ENCODE data around the gene CCDC92.

The CCDC92 gene

GRCh38 chr12:124017064-124017463 lies 44.4 kb upstream of the CCDC92 start:
- Histone ChIP-seq H3K36me3 (ENCODE audit: control insufficient read depth in 4 of 4, insufficient read depth in 4 of 4, low read length in 3 of 4) (peaks cover 5 to 22% (median 14%) of the 10 kb centered on the region in 4 experiments), H3K27me3 (replicated peaks in 2 of 5; ENCODE audit: control insufficient read depth in 4 of 5, insufficient read depth in 5 of 5, low read length in 4 of 5) (no peaks in the 10 kb centered on the region), H3K27ac (ENCODE audit: insufficient read depth in 1 of 2, low read depth in 1 of 2, low read length in 2 of 2, poor library complexity in 1 of 2, severe bottlenecking in 2 of 2) (no peak overlapping the region), H3K4me3 (ENCODE audit: control insufficient read depth in 1 of 7, extremely low read depth in 1 of 7, insufficient read depth in 4 of 7, low read depth in 2 of 7, low read length in 6 of 7) (no peak overlapping the region), H3K9me3 (ENCODE audit: control extremely low read depth in 1 of 5, control insufficient read depth in 4 of 5, insufficient read depth in 2 of 5, low read depth in 1 of 5, low read length in 4 of 5) (no peaks in the 10 kb centered on the region), H3K4me1 (ENCODE audit: control extremely low read depth in 1 of 4, control insufficient read depth in 4 of 4, insufficient read depth in 4 of 4, low read length in 3 of 4) (peaks cover 0 to 4% (median 1%) of the 10 kb centered on the region in 4 experiments)
- CTCF ChIA-PET, result interaction anchor here (0.6 kb wide), 1 partner anchor 247 kb away, joined by 3 read pairs; no protein-coding TSS in a partner anchor
- WGBS (ENCODE audit: insufficient coverage), result 100% methylated on average over 1 of the region's 2 CpGs
- DNase-seq, result no peak
- POLR2A ChIA-PET, result no interaction called here

DNA sequence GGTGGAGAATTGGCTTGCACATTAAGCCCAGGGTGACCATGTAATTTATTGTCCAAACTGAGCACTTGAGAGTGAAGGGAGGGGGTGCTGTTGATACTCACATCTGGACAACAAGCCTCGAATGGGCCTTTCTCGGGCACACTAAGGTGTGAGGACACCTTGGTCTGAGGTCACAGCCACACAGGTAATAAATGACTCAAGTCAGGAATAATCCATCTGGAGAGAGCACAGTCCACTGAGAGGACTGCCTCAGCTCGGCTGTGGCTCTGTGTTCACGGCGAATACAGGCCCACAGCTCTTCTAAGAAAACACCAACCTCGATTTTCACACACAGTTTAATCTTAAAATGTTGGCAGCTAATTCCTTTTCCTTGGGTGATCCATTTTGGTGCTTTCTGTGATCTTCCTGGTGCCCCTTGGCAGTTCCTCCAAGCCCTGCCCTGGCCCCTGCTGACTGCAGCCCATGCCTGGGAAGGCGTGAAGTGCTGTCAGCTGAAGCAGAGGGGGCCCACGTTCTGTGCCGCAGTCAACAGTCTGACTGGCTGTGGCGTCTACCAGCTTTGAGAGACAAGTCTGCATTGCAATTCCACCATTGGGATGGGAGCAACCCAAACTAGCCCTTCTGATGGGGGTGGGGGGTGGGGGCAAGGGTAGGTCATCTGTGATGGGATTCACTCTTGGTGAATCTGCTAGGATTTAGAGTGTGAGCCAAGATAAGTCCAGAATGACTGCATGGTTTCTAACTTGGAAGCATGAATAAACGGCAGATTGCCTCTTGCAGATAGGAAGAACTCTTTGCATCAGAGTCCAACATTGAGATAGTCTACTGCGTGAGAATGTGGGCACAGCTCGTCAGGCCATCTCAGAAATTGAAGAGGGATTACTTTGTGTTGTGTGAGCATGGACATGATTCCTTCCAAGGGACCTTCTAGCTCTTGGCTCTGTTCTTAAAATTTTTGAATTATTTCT lies 43.1 kb upstream of the CCDC92 start:
- Histone ChIP-seq H3K9me3 (ENCODE audit: control extremely low read depth in 1 of 5, control insufficient read depth in 4 of 5, insufficient read depth in 2 of 5, low read depth in 1 of 5, low read length in 4 of 5) (no peaks in the 10 kb centered on the region), H3K4me1 (ENCODE audit: control extremely low read depth in 1 of 4, control insufficient read depth in 4 of 4, insufficient read depth in 4 of 4, low read length in 3 of 4) (peaks cover 0 to 4% (median 1%) of the 10 kb centered on the region in 4 experiments), H3K4me3 (ENCODE audit: control insufficient read depth in 1 of 7, extremely low read depth in 1 of 7, insufficient read depth in 4 of 7, low read depth in 2 of 7, low read length in 6 of 7) (no peak overlapping the region), H3K27ac (ENCODE audit: insufficient read depth in 1 of 2, low read depth in 1 of 2, low read length in 2 of 2, poor library complexity in 1 of 2, severe bottlenecking in 2 of 2) (no peak overlapping the region), H3K36me3 (ENCODE audit: control insufficient read depth in 4 of 4, insufficient read depth in 4 of 4, low read length in 3 of 4) (peaks cover 8 to 30% (median 25%) of the 10 kb centered on the region in 4 experiments), H3K27me3 (replicated peaks in 2 of 5; ENCODE audit: control insufficient read depth in 4 of 5, insufficient read depth in 5 of 5, low read length in 4 of 5) (no peaks in the 10 kb centered on the region)
- POLR2A ChIA-PET, result interaction anchor here (0.6 kb wide), 1 partner anchor 8 kb away, joined by 4 read pairs; no protein-coding TSS in a partner anchor
- DNase-seq, result no peak
- over 99% methylated on average over 11 of the region's 13 CpGs for WGBS (ENCODE audit: insufficient coverage)
- CTCF ChIA-PET, result interaction anchor here (0.6 to 1.9 kb wide), 8 partner anchors 10 to 28 kb away, joined by 3 to 8 read pairs (median 4); no protein-coding TSS in a partner anchor

GRCh38 chr12:124013073-124013472 lies 40.4 kb upstream of the CCDC92 start:
- peaks cover 14 to 34% (median 27%) of the 10 kb centered on the region in 4 experiments for H3K36me3 ChIP-seq (ENCODE audit: control insufficient read depth in 4 of 4, insufficient read depth in 4 of 4, low read length in 3 of 4)
- H3K27ac ChIP-seq (ENCODE audit: insufficient read depth in 1 of 2, low read depth in 1 of 2, low read length in 2 of 2, poor library complexity in 1 of 2, severe bottlenecking in 2 of 2), result no peak overlapping the region
- ChIA-PET CTCF (interaction anchor here (0.9 to 1.5 kb wide), 5 partner anchors 10 to 24 kb away, joined by 3 to 4 read pairs (median 3); no protein-coding TSS in a partner anchor), POLR2A (no interaction called here)
- no peak overlapping the region for H3K4me3 ChIP-seq (ENCODE audit: control insufficient read depth in 1 of 7, extremely low read depth in 1 of 7, insufficient read depth in 4 of 7, low read depth in 2 of 7, low read length in 6 of 7)
- 71% methylated on average over 7 of the region's 7 CpGs for WGBS (ENCODE audit: insufficient coverage)
- H3K27me3 ChIP-seq (replicated peaks in 2 of 5; ENCODE audit: control insufficient read depth in 4 of 5, insufficient read depth in 5 of 5, low read length in 4 of 5), result no peaks in the 10 kb centered on the region
- H3K9me3 ChIP-seq (ENCODE audit: control extremely low read depth in 1 of 5, control insufficient read depth in 4 of 5, insufficient read depth in 2 of 5, low read depth in 1 of 5, low read length in 4 of 5), result no peaks in the 10 kb centered on the region
- peaks cover 1 to 8% (median 3%) of the 10 kb centered on the region in 4 experiments for H3K4me1 ChIP-seq (ENCODE audit: control extremely low read depth in 1 of 4, control insufficient read depth in 4 of 4, insufficient read depth in 4 of 4, low read length in 3 of 4)
- no peak for DNase-seq

- WGBS (ENCODE audit: insufficient coverage), result 96% methylated on average over 7 of the region's 8 CpGs
- CTCF ChIA-PET, result interaction anchor here (0.7 to 1.6 kb wide), 3 partner anchors 11 to 28 kb away, joined by 3 to 5 read pairs (median 3); no protein-coding TSS in a partner anchor
- no peak for DNase-seq
Measured at GRCh38 chr12:124011435-124012115, 38.9 kb upstream of the CCDC92 start.

GRCh38 chr12:124010687-124011086 lies 38.1 kb upstream of the CCDC92 start:
- Histone ChIP-seq H3K27me3 (replicated peaks in 2 of 5; ENCODE audit: control insufficient read depth in 4 of 5, insufficient read depth in 5 of 5, low read length in 4 of 5) (no peaks in the 10 kb centered on the region), H3K27ac (ENCODE audit: insufficient read depth in 1 of 2, low read depth in 1 of 2, low read length in 2 of 2, poor library complexity in 1 of 2, severe bottlenecking in 2 of 2) (no peak overlapping the region), H3K4me3 (ENCODE audit: control insufficient read depth in 1 of 7, extremely low read depth in 1 of 7, insufficient read depth in 4 of 7, low read depth in 2 of 7, low read length in 6 of 7) (no peak overlapping the region), H3K36me3 (ENCODE audit: control insufficient read depth in 4 of 4, insufficient read depth in 4 of 4, low read length in 3 of 4) (peaks cover 14 to 39% (median 28%) of the 10 kb centered on the region in 4 experiments), H3K9me3 (ENCODE audit: control extremely low read depth in 1 of 5, control insufficient read depth in 4 of 5, insufficient read depth in 2 of 5, low read depth in 1 of 5, low read length in 4 of 5) (no peaks in the 10 kb centered on the region), H3K4me1 (ENCODE audit: control extremely low read depth in 1 of 4, control insufficient read depth in 4 of 4, insufficient read depth in 4 of 4, low read length in 3 of 4) (peaks cover 6 to 32% (median 25%) of the 10 kb centered on the region in 4 experiments)
- DNase-seq, result no peak
- CTCF ChIA-PET, result interaction anchor here (1.3 to 1.6 kb wide), 2 partner anchors 10 to 25 kb away, joined by 3 to 5 read pairs; no protein-coding TSS in a partner anchor
- POLR2A ChIA-PET, result no interaction called here
- WGBS (ENCODE audit: insufficient coverage), result 94% methylated on average over 3 of the region's 3 CpGs

More at GRCh38 chr12:124011435-124012115, 38.9 kb upstream of the CCDC92 start:
- Histone ChIP-seq H3K27ac (ENCODE audit: insufficient read depth in 1 of 2, low read depth in 1 of 2, low read length in 2 of 2, poor library complexity in 1 of 2, severe bottlenecking in 2 of 2) (peak overlapping the region in 1 of 2 experiments; percentile 17), H3K4me1 (ENCODE audit: control extremely low read depth in 1 of 4, control insufficient read depth in 4 of 4, insufficient read depth in 4 of 4, low read length in 3 of 4) (peaks cover 3 to 23% (median 17%) of the 10 kb centered on the region in 4 experiments), H3K4me3 (ENCODE audit: control insufficient read depth in 1 of 7, extremely low read depth in 1 of 7, insufficient read depth in 4 of 7, low read depth in 2 of 7, low read length in 6 of 7) (no peak overlapping the region), H3K36me3 (ENCODE audit: control insufficient read depth in 4 of 4, insufficient read depth in 4 of 4, low read length in 3 of 4) (peaks cover 14 to 39% (median 28%) of the 10 kb centered on the region in 4 experiments), H3K9me3 (ENCODE audit: control extremely low read depth in 1 of 5, control insufficient read depth in 4 of 5, insufficient read depth in 2 of 5, low read depth in 1 of 5, low read length in 4 of 5) (no peaks in the 10 kb centered on the region), H3K27me3 (replicated peaks in 2 of 5; ENCODE audit: control insufficient read depth in 4 of 5, insufficient read depth in 5 of 5, low read length in 4 of 5) (no peaks in the 10 kb centered on the region)
- POLR2A ChIA-PET, result no interaction called here

GRCh38 chr12:124009781-124010180 lies 37.1 kb upstream of the CCDC92 start:
- Histone ChIP-seq H3K27ac (ENCODE audit: insufficient read depth in 1 of 2, low read depth in 1 of 2, low read length in 2 of 2, poor library complexity in 1 of 2, severe bottlenecking in 2 of 2) (no peak overlapping the region), H3K27me3 (replicated peaks in 2 of 5; ENCODE audit: control insufficient read depth in 4 of 5, insufficient read depth in 5 of 5, low read length in 4 of 5) (no peaks in the 10 kb centered on the region), H3K36me3 (ENCODE audit: control insufficient read depth in 4 of 4, insufficient read depth in 4 of 4, low read length in 3 of 4) (peaks cover 14 to 39% (median 26%) of the 10 kb centered on the region in 4 experiments), H3K9me3 (ENCODE audit: control extremely low read depth in 1 of 5, control insufficient read depth in 4 of 5, insufficient read depth in 2 of 5, low read depth in 1 of 5, low read length in 4 of 5) (no peaks in the 10 kb centered on the region), H3K4me3 (ENCODE audit: control insufficient read depth in 1 of 7, extremely low read depth in 1 of 7, insufficient read depth in 4 of 7, low read depth in 2 of 7, low read length in 6 of 7) (no peak overlapping the region), H3K4me1 (ENCODE audit: control extremely low read depth in 1 of 4, control insufficient read depth in 4 of 4, insufficient read depth in 4 of 4, low read length in 3 of 4) (peaks cover 8 to 34% (median 29%) of the 10 kb centered on the region in 4 experiments)
- POLR2A ChIA-PET, result no interaction called here
- no peak for DNase-seq
- 100% methylated on average over 3 of the region's 6 CpGs for WGBS (ENCODE audit: insufficient coverage)
- CTCF ChIA-PET, result no interaction called here
